Kidney (tissue), 14 donors: Measurements from ENCODE around the gene AK9. TPM values are rescaled to one million over a fixed set of nuclear protein-coding genes. Genes with fewer than 3 reads are reported as not detected.

Experiments
- DNase-seq, 5 donors: peaks; one replicate each; pipeline ENCODE4 v3.0.0-alpha.2; 2013 to 2020
- FAIRE-seq: peaks from 2 replicates; lab custom pipeline; 2012; peaks lifted over from hg19 to GRCh38; lab: Jason Lieb, UNC
- H3K27ac ChIP-seq, 2 donors: one replicate each; pipeline ENCODE4 v1.7.0; 2013; ENCODE audit warnings: low read depth in 2 of 2, low read length in 2 of 2, inconsistent platforms in 1 of 2
- H3K27me3 ChIP-seq: one replicate; pipeline ENCODE4 v1.7.1; 2013; ENCODE audit warnings: low read length, inconsistent platforms; ENCODE audit not compliant: control insufficient read depth, insufficient read depth
- H3K36me3 ChIP-seq, 3 donors: one replicate each; pipeline versions ENCODE4 v1.7.0 to v1.7.1; 2013; ENCODE audit warnings: low read length in 3 of 3, control low read depth in 1 of 3, inconsistent platforms in 1 of 3; ENCODE audit not compliant: insufficient read depth in 3 of 3, control insufficient read depth in 2 of 3
- H3K4me1 ChIP-seq, 3 donors: one replicate each; pipeline versions ENCODE4 v1.7.0 to v1.7.1; 2013; ENCODE audit warnings: low read length in 3 of 3, inconsistent platforms in 1 of 3, low read depth in 1 of 3; ENCODE audit not compliant: control insufficient read depth in 2 of 3, insufficient read depth in 2 of 3
- H3K4me3 ChIP-seq, 3 donors: one replicate each; pipeline versions ENCODE4 v1.7.0 to v1.8.1; 2013; ENCODE audit warnings: low read length in 3 of 3, control low read depth in 1 of 3, inconsistent platforms in 1 of 3
- H3K9ac ChIP-seq, 3 donors: one replicate each; pipeline versions ENCODE4 v1.7.0 to v1.7.1; 2013; ENCODE audit warnings: low read length in 3 of 3, control low read depth in 1 of 3, inconsistent platforms in 1 of 3
- H3K9me3 ChIP-seq, 3 donors: one replicate each; pipeline versions ENCODE4 v1.7.0 to v1.7.1; 2013; ENCODE audit warnings: low read length in 3 of 3, control low read depth in 1 of 3, inconsistent platforms in 1 of 3; ENCODE audit not compliant: control insufficient read depth in 2 of 3, insufficient read depth in 1 of 3
- intact Hi-C: fragments of 100-400 bp; cut with DNase I; formaldehyde crosslinking; loops from one replicate; pipeline ENCODE4 v1.11.1; 2022
- polyA plus RNA-seq: library from polyadenylated mRNA; stranded (reverse); fragments of 350-450 nt; fragmentation: Illumina TruSeq; extraction: RNeasy Lipid Tissue Mini Kit (QIAGEN cat#74804); gene quantifications from one replicate; pipeline ENCODE4 v1.2.3, GENCODE V29; 2014; ENCODE audit warnings: low read depth, low replicate concordance; ENCODE audit not compliant: insufficient read depth
- total RNA-seq: library from RNA; stranded (reverse); fragmentation: NEBNext Ultra II Directional; extraction: Animal tissue kit (Norgen Biotek cat#: 25700); gene quantifications from one replicate; pipeline ENCODE4 v1.2.1, GENCODE V29; 2021
- TF ChIP-seq, protein P1 (sequence below): IDR thresholded peaks from 3 replicates; pipeline ENCODE4 v1.5.1; 2012; ENCODE audit warnings: mild to moderate bottlenecking, moderate library complexity, borderline replicate concordance; ENCODE audit not compliant: insufficient read depth; ENCODE audit errors: extremely low read depth
- donor health status: control.
- donor health status: control.
- donor health status: control.
- donor health status: control.
- donor health status: control.
- donor health status: DM: yes; HTN: yes; CAD: no.
- donor health status: Normal renal cell carcinoma (clear cell type).

The AK9 gene
- total and polyA plus RNA-seq, 2 donors from 2014 or later: 4.6 to 10.9 TPM

DNA sequence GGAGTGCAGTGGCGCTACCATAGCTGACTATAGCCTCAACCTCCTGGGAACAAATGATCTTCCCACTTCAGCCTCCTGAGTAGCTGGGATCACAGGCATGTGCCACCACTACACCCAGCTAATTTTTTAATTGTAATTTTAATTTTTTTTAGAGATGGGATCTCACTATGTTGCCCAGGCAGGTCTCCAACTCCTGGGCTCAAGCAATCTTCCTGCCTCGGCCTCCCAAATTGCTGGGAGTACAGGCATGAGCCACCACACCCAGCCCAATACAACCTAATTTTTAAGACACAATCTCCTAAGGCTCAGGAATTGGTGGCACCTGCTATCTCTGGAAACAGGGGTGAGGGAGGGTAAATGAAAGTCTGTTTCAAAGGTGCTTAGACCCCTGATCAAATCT, 213.8 kb downstream of the AK9 start:
- Histone ChIP-seq H3K27me3 (no peaks in the 10 kb centered on the region), H3K4me1 (peaks cover 0 to 31% (median 15%) of the 10 kb centered on the region in 3 donors), H3K9me3 (no peaks in the 10 kb centered on the region), H3K36me3 (peaks cover 2 to 18% (median 12%) of the 10 kb centered on the region in 3 donors), H3K9ac (no peak overlapping the region), H3K27ac (peak overlapping the region in 1 of 2 donors; percentile 1), H3K4me3 (no peak overlapping the region)
- intact Hi-C loops: no loop called here
- no peak for FAIRE-seq
- TF ChIP-seq, protein P1, sequence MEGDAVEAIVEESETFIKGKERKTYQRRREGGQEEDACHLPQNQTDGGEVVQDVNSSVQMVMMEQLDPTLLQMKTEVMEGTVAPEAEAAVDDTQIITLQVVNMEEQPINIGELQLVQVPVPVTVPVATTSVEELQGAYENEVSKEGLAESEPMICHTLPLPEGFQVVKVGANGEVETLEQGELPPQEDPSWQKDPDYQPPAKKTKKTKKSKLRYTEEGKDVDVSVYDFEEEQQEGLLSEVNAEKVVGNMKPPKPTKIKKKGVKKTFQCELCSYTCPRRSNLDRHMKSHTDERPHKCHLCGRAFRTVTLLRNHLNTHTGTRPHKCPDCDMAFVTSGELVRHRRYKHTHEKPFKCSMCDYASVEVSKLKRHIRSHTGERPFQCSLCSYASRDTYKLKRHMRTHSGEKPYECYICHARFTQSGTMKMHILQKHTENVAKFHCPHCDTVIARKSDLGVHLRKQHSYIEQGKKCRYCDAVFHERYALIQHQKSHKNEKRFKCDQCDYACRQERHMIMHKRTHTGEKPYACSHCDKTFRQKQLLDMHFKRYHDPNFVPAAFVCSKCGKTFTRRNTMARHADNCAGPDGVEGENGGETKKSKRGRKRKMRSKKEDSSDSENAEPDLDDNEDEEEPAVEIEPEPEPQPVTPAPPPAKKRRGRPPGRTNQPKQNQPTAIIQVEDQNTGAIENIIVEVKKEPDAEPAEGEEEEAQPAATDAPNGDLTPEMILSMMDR: no peak
- no peak for DNase-seq

DNA sequence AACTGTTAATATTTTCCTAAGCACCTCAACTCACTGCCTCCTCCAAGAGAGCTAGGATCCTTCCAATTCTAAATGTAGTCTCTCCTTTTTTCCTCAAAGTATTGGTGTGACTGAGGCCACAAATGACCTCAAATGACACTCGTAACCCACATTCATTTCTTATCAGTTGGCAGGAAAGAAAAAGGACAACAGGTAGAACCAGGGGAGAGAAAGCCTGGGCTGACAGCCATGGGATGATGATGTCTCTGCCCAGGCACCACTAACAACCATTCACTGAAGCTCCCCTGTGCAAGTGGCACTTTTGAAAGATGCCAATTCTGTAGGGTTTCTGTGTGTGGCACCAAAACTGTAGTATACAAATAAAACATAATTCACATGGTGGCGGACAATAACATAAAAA, 215.4 kb downstream of the AK9 start:
- FAIRE-seq (no peak), DNase-seq (no peak)
- intact Hi-C loops: no loop called here
- no peak overlapping the region for H3K4me3 ChIP-seq
- H3K4me1 ChIP-seq: peaks cover 0 to 17% (median 11%) of the 10 kb centered on the region in 3 donors
- no peak overlapping the region for H3K27ac ChIP-seq
- H3K9ac ChIP-seq: no peak overlapping the region
- no peaks in the 10 kb centered on the region for H3K9me3 ChIP-seq
- H3K27me3 ChIP-seq: no peaks in the 10 kb centered on the region
- peaks cover 2 to 31% (median 28%) of the 10 kb centered on the region in 3 donors for H3K36me3 ChIP-seq
- TF ChIP-seq, protein P1: no peak

DNA sequence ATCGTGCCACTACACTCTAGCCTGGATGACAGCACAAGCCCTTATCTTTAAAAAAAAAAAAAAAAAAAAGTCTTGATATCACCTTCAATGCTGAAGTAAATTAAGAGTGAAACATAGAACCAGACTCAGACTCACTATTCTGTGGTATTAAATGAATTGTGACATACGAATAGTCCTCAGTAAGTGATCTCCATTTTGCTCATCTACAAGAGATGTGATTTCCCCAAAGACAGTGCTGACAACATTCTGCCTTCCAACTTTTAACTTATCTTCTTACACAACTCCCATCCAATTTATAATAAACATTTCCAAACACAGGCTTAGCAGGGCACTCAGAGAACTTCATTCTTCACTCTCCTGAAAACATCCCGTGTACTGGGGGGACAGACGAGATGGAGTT, 216.0 kb downstream of the AK9 start:
- H3K9ac ChIP-seq: no peak overlapping the region
- no peaks in the 10 kb centered on the region for H3K9me3 ChIP-seq
- peaks cover 4 to 33% (median 31%) of the 10 kb centered on the region in 3 donors for H3K36me3 ChIP-seq
- TF ChIP-seq, protein P1: no peak
- peaks cover 0 to 14% (median 7%) of the 10 kb centered on the region in 3 donors for H3K4me1 ChIP-seq
- intact Hi-C loops: no loop called here
- no peaks in the 10 kb centered on the region for H3K27me3 ChIP-seq
- no peak overlapping the region for H3K27ac ChIP-seq
- DNase-seq: no peak
- no peak overlapping the region for H3K4me3 ChIP-seq
- no peak for FAIRE-seq

DNA sequence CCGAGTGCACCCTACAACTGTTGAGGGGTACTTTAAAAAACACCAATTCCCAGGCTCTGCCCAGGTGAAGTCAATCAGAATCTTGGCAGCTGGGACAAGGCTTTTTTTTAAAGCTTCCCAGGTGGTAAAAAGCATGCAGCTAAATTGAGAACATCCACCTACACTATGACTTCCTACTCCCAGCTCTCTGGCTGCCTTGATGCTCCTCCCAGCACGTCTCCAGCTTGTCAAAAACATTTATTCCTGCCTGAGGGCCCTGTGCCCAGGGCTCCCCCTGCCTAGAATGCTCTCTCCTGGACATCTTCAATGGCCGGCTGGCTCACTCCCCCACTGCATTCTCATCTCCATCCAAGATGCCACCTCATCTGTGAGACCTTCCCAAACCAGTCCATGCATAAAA, 217.9 kb downstream of the AK9 start:
- peaks cover 4 to 39% (median 34%) of the 10 kb centered on the region in 3 donors for H3K36me3 ChIP-seq

More for the DNA sequence above, 217.9 kb downstream of the AK9 start:
- no peak overlapping the region for H3K27ac ChIP-seq
- peaks cover 0 to 7% (median 4%) of the 10 kb centered on the region in 3 donors for H3K4me1 ChIP-seq
- H3K9me3 ChIP-seq: no peaks in the 10 kb centered on the region
- no peaks in the 10 kb centered on the region for H3K27me3 ChIP-seq
- no peak for DNase-seq
- no peak overlapping the region for H3K9ac ChIP-seq
- FAIRE-seq: no peak
- TF ChIP-seq, protein P1: no peak
- H3K4me3 ChIP-seq: no peak overlapping the region
- intact Hi-C loops: no loop called here
